Measurements from ENCODE around the gene BAG1.

- TF ChIP-seq CTCF (IDR thresholded peaks at IDR 0.05; ENCODE audit: insufficient read depth, low read length) (no peak), POLR2AphosphoS5 (IDR thresholded peaks at IDR 0.05; ENCODE audit: low read depth) (peak; percentile 81)
Observed at GRCh38 chr9:33290247-33291030, 25.9 kb upstream of the BAG1 start, which contains the start of gene NFX1.

All from HL-60 (cell line).